HFF-Myc (cell line): ENCODE measurements around the gene CIB4.
A peak's percentile ranks its signal among the peaks of the same experiment; 100 is the strongest.
"Not testable (repeated sequence)": the region's sequence is repeated elsewhere in the genome, so short reads cannot be mapped to it uniquely, and the experiment has no call there.

ENCODE experiments used
- DNase-seq: peaks from one replicate; pipeline ENCODE4 v3.0.0-alpha.2; 2011; ENCODE audit warnings: low read depth; ENCODE audit errors: extremely low read depth
- H3K4me3 ChIP-seq: replicated peaks from 2 replicates; pipeline ENCODE4 v1.5.1; 2011; ENCODE audit warnings: low read depth, mild to moderate bottlenecking, control low read depth, low read length
- CTCF ChIP-seq: IDR thresholded peaks from 2 replicates; pipeline ENCODE4 v1.5.1; 2012; ENCODE audit warnings: mild to moderate bottlenecking, low read depth, low read length, control low read depth; ENCODE audit errors: missing control alignments

The CIB4 gene

GRCh38 chr2:26655611-26656195 lies 14.5 kb upstream of the CIB4 start:
- no peak overlapping the region for H3K4me3 ChIP-seq
- no peak for DNase-seq
- TF ChIP-seq CTCF: no peak

- not testable (repeated sequence) for H3K4me3 ChIP-seq, DNase-seq
Measured at GRCh38 chr2:26655120-26655519, 14.0 kb upstream of the CIB4 start.

- no peak for DNase-seq
- TF ChIP-seq CTCF: no peak
- no peak overlapping the region for H3K4me3 ChIP-seq
Measured at GRCh38 chr2:26654061-26654340, 12.8 kb upstream of the CIB4 start.

GRCh38 chr2:26653207-26654060 lies 12.3 kb upstream of the CIB4 start:
- no peak for TF ChIP-seq CTCF
- no peak for DNase-seq

GRCh38 chr2:26652361-26653041 lies 11.3 kb upstream of the CIB4 start:
- TF ChIP-seq CTCF: no peak
- DNase-seq: peak; percentile 25
- H3K4me3 ChIP-seq: no peak overlapping the region

More at GRCh38 chr2:26653207-26654060, 12.3 kb upstream of the CIB4 start:
- H3K4me3 ChIP-seq: no peak overlapping the region

GRCh38 chr2:26651799-26652198 lies 10.6 kb upstream of the CIB4 start:
- no peak overlapping the region for H3K4me3 ChIP-seq
- TF ChIP-seq CTCF: no peak
- no peak for DNase-seq

GRCh38 chr2:26651470-26651771 lies 10.3 kb upstream of the CIB4 start:
- no peak for DNase-seq
- TF ChIP-seq CTCF: no peak
- H3K4me3 ChIP-seq: no peak overlapping the region
